ENCODE measurements around the gene BCR.

The BCR gene

DNA sequence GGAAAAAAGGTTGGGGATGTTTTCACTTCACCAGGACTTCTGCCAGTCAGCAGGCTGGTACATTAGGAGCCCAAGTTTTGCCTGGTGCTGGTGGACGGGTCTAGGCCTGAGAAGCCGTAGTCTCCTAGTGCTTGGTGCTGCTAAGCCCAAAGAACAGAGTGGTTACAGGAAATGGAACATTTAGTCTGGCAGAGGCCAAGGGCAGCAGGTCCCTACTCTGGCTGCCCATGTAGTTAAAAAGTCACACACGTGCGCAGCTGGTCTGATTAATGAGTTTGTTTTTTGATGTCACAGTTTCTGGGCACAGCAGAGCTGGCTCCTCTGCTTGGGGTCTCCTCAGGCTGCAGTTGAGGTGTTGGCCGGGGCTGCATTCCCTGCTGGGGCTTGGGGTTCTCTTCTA, 20.6 kb downstream of the BCR start:
- no peak for DNase-seq (ENCODE audit: low read depth)

DNA sequence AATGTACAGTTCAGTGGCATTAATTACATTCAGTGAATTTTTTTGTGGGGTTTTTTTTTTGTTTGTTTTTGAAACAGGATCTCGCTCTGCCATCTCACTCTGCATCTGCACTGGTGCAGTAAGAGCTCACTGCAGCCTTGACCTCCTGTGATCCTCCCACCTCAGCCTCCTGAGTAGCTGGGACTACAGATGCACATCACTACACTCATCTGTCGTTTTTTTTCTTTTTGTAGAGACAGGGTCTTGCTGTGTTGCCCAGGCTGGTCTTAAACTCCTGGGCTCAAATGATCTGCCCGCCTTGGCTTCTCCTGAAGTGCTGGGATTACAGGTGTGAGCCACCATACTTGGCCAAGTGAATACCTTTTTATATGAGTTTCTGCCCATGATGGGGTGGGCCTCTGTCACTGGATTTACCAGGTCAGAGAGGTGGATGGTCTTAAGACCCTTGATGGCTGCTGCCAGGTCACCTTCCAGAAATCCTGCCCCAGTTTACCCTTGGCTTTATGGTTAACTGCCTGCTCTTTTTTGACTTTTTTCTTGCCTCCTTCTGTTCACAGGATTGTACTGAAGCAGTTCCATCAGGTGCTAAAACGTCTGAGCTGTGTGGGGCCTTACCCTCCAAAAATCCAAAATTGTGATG, 22.6 kb downstream of the BCR start:
- DNase-seq (ENCODE audit: low read depth) = no peak

DNA sequence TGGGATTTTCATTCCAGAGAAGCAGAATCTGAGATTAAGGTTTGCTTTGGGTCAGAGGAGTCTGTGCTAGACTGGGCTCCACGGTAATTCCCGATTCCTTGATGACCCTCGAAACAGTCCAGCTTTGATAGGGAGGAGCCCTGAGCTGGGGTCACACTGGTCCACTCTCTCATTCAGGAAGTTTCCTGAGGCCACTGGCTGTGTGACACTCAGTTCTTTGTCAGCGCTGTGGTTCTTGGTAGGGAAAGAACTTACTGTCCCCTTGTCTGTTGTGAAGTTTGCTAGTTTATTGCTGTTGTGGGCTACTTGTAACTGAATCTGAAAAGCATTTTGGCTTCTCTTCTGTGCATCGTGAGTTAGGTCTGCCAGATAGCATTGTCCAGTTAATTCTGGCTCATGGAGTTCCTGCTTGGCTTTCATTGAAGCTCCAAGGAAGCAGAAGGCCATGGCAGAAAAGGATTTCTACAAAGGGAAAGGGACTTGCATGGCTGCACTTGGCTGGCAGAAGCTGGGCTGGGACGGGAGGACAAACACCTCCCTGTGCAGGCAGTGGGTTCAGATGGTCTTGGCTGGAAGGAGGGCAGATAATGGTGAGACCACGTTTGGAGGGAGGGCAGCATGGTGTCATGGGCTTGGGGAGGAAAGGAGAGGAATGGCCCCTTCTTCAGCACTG, 23.3 kb downstream of the BCR start:
- no peak for DNase-seq (ENCODE audit: low read depth)

DNA sequence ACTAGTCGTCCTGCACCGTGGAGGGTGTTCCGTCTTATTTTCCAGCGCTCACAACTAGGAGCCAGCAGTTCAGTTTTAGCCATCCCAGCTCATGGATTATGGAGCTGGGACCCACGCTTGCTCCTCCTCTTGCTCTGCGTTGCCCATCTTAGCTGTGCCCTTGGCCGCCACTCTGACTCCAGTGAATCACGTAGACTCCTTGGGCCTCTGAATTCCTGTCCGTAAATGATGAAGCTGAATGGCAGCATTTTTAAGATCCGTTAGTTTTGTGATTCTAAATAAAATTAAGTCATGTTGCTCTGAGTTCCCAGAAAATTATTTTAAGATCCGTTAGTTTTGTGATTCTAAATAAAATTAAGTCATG, 23.8 kb downstream of the BCR start:
- DNase-seq (ENCODE audit: low read depth) = no peak

DNA sequence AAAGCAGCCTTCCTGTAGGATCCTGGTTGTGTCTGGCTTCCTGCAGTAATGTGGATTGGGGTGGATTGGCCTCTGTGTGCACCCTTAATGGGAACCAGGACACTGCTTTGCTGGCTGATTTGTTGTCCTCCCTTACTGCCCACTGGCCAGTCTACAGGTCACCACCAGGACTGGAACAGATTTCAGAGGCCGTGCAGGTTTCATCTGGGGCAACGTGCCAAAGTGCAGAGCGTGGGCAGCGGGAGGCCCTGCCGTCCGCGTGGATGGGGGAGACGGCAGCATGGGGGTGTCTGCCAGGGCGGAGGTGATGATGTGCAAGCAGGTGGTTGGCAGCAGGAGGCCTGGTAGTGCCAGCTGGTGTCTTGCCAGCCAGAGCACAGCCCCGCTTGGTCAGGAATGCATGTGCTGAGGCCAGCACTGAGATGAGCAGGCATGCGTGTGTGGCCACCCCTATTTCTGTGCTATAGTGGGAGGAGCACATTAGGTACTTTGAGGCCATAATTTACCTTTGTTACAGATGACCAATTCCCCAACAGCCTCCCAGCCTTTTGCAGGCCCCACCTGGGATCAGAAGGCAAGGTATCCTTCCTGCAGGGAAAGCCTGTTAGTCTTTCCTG, 24.3 kb downstream of the BCR start:
- DNase-seq (ENCODE audit: low read depth) = no peak

DNA sequence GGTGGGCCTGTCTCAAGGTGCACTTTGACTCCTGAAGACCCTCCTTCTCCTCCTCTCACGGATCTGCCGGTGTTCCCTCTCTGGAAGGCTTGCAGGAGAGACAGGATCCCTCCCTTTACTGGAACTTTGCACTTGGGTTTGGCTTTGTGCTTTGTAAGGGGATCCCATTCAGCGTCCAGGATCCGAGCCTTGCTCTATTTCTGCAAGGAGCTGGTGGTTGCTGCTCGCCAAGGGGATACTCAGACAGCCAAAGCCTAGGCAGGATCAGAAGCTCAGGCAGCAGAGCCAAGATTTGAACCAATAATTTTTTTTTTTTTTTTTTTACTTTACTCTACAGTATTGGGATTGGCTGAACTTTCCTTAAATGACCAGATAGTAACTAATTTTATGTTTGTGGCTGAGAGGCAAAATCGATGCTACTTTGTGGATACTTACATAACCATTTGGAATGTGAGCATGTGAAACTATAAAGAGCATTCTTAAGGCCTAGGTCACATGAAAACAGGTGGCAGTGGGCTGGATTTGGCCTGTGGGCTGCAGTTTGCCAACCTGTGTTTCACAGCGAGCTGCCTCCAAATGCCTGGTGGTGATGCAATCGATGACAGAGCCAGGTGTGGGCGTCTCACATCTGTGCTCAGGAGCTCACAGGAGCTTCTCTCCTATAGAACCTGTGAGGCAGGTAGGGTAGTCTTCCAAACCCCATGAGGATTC, 25.2 kb downstream of the BCR start:
- no peak for DNase-seq (ENCODE audit: low read depth)

DNA sequence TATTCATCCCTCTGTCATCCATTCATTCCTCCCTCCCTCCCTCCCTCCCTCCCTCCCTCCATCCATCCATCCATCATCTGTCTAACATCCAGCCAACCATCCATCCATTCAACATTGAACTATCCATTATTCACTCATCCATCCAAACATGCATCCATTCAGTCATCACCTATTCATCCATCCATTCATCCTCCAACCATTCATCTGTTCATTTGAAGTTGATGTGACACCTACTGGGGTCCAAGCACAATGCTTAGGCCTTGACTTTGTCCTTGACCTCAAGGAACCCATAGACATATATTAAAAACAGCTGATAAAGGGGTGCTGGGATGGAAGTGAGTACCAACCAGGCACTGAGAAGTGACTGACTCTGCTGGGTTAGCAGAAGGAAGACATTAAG, 26.6 kb downstream of the BCR start:
- no peak for DNase-seq (ENCODE audit: low read depth)

DNA sequence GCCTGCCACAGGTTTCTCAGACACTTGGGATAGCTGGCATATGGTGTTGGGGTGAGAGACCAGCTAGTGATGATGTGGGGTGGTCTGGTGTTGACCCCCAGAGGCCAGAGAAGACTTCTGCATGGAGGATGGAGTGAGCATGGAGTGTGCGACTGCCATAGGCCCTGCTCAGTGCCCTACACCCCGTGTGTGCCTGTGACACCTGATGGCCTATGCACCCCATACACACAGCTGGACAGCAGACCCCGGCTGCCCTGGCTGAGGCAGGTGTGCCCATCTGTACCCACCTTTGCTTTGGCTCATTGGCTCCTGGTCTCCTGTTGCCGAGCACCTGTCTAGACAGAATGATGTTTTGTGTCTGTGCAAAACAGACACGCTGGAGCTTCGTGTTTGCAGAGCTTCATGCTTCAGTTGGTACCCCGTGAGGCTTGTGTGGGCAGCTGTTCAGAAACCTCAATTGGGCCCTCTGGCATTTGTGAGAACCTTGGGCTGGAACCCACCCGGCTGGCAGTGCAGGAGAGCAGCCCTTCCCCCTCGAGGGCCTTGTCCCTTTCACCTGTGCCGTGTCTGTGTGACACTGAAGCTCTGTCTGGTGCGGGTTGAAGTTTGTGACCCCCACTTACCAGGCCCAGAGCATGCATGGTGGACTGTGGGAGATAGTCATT, 27.6 kb downstream of the BCR start:
- no peak for DNase-seq (ENCODE audit: low read depth)

DNA sequence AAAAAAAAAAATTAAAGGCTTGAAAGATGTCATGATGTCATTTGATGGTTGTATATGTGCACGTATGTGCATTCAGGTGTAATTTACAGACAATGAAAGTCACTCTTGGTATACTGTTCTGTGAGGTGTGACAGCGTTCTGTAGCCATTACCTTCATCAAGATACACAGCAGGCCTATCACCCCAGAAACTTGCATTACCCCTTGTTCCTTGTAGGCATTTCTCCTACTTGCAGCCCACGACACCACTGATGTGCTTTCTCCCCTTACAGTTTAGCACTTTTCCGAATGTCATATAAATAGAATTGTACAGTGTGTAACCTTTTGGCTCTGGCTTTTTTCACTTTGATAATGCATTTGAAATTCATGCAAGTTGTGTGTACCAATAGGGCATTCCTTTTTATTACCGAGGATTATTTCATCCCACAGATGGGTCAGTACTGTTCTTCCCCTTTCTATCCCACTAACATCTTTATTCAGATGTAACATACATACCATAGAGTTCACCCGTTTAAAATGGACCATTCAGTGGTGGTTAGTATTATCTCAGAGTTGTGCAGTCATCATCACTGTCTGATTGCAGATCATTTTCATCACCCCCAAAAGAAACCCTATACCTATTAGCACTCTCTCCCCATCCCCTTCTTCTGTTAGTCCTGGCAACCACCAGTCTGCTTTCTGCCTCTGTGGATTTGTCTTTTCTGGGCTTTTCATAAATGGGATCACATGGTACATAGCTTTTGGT, 30.3 kb downstream of the BCR start:
- DNase-seq (ENCODE audit: low read depth) = no peak

DNA sequence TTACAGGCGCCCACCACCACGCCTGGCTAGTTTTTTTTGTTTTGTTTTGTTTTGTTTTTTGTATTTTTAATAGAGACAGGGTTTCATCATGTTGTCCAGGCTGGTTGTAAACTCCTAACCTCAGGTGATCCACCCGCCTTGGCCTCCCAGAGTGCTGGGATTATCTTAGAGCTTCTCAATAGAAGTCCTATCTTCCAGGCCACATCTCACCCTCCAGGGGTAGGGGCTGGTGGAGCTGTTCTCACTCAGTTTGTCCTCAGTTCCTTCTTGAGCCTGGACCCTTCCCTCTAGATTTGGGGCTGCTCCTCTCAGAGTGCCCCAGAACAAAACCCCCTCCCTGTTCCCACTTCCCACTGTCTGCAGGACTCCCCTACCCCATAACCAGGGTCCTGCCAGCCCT, 31.3 kb downstream of the BCR start:
- DNase-seq (ENCODE audit: low read depth) = no peak

DNA sequence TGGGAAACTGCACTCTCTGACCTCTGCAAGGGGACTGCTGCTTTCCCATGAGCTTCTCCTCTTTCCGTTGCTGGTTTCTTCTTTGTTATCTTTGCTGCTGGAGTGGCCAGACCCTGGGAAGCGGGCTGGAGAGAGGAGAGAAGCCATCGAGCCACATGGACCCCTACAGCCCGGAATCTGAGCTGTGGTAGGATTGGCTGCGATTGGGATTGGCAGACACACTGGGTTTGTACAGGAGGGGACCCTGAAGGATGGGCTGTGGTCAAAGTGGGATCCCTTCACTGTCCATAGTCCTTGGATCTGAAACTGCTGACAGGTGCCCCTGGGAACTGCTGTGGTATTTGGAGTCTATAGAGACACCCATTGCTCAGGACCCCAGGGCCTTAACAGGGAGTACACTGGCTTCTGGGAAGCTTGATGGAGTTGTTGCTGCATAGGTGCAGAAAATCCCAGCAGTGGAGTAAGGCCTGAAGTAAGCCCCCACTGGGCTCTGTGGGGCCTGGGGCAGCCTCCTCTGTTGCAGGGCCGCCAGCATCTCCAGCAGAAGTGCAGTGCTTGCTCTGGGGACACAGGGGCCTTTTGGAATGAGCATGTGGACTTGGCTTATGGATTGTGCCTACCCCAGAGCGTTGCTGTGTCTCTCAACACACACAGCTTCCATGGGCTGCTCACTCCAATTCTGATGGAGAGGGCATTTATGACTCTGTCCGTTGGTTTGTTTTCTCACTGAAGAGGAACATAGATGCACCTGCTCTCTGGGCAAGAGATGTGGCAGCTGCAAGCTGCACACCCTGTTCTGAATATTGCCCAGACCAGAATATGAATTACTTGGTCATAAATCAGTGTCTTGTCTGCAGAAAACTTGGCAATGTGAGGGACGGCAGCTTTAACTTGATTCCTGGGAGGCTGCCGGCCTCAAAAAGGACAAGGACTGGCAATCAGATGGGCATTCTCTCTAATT, 32.0 kb downstream of the BCR start:
- DNase-seq (ENCODE audit: low read depth) = no peak

DNA sequence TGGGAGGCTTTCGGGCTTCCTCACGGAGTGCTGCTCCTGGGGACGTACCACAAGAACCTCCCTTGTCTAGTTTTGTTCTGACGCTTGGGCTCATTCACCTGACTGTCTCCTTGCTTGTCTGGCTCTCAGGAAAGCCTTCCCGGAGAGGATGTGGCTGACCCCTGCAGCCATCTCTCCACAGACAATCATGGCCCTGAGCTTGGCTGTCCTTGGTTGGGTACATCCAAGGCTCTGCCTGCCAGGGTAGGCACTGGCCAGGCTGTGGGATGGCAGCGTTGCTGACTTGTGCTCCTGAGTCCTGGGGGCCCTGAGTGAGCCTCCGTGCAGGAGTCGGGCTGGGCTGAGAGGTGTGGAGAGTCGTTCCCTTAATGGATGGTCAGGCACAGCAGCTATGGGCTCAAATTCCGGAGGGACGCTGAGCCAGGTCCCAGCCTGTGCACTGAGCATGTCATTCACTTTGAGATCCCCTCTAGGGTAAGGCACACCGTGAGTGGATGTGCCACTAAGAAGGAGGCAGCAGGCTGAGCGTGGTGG, 32.8 kb downstream of the BCR start:
- DNase-seq (ENCODE audit: low read depth) = no peak

DNA sequence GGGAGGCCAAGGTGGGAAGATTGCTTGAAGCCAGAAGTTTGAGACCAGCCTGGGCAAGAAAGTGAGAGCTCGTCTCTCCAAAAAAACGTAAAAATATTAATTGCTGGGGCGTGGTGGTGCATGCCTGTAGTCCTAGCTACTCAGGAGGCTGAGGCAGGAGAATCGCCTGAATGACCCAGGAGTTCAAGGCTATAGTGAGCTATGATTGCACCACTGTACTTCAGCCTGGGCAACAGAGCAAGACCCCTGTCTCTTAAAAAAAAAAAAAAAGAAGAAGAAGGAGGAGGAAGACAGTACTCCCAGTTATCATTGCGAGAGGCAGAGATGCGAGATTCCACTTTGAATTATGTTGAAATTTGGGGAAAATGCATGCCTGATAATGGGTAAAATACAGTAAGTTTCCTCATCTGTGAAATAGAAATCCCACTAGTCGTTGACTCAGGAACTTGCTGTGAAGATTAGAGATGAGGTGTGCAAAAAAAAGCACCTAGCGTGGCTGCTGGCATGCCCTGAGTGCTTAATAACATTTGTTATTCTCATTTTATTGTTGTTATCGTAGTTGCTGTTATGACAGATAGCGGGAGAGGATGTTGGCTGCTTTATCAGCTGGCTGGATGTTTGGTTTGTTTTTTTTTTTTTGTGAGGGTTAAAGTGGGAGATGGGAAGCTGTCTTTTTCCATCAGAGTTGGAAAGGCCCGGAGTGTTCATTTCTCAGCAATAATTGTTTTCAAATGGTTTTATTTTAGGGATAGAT, 33.4 kb downstream of the BCR start:
- no peak for DNase-seq (ENCODE audit: low read depth)

DNA sequence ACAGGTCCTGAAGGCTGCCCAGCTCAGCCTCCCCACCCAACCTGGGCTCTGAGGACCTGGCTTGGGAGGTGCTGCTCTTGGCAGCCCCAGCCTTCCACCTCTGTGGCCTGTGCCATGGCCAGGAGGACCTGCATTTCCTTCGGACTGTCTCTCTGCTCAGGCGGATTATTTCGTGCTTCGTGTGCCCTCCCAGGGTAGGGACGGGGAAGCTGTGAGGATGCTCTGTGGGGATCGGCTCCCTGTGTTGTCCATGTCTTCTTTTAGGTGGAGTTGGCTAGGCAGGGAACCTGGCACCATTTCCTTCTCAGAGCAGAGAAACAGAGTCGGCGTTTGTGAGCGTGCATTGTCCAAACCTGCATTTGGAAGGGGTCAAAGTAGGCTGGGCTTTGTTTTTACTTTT, 34.1 kb downstream of the BCR start:
- DNase-seq (ENCODE audit: low read depth) = no peak

DNA sequence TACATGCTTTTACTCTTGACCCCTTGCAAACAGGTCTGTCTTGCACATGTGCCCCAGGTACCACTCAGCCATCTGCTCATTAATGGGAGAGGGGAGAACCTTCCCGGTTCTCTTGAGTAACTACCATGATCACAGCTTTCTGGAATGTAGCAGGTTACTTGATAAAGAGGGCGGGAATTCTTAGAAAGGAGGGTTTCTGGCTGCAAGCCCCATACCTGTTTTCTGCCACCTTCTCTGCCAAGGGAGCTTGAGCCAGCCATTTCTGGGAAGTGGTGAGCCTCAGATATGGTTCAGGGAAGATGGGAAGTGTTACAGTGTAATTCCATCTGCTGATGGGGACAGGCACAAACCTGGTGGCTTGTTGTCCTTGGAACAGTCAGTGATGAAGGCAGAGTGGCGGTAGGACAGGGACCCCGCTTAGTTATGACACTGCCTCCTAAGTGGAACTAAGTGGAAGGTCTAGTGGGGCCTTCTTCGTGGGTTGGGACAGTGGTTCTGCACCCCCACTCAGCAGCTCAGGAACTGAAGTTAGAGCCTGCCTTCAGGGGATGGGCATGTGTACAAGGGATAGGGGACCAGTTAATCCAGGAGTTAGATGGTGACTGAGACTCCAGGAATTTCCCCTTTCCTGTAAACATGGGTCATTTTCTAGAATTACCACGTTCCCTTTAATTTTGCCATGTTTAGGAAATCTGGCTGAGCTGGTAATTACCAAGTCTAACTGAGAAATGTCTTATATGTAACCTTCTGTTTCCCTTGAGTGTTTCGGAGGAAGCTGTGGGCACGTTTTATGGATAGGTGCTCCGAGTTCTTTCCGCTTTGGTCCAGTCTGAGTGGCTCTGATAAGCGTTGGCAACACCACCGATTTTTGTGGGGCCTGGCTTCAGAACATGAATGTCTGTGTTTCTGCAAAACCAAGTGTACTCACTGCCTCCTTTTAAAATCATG, 35.3 kb downstream of the BCR start:
- no peak for DNase-seq (ENCODE audit: low read depth)

DNA sequence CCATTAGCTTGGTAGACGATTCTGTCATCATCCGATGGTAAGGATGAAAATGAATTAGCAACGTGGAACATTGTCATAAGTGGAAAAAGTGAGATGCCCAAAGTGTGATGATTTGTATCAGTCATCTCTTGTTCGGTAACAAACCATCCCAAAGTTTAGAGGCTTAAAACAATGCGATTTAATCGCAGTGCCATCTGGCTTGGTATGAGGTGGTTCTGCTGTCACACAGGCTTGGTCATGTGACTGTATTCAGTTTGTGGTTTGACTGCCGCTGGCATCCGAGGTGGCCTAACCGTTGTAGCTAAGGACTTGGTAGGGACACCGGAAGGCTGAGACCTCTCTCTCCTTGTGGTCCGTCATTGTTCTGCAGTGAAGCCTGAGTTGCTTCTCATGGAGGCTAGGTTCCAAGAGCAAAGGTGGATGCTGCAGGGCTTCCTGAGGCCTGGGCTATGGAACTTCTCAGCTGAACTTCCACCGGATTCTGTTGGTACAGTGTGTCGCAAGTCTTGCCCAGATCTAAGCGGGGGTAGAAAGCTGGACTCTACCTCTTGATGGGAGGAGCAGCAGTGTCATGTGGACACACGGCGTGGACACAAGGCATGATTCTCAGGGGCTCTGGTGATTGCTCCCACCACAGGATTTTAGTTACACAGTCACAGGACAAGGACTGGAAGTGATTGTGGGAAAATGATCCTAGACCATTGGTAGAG, 36.3 kb downstream of the BCR start:
- DNase-seq (ENCODE audit: low read depth) = no peak

DNA sequence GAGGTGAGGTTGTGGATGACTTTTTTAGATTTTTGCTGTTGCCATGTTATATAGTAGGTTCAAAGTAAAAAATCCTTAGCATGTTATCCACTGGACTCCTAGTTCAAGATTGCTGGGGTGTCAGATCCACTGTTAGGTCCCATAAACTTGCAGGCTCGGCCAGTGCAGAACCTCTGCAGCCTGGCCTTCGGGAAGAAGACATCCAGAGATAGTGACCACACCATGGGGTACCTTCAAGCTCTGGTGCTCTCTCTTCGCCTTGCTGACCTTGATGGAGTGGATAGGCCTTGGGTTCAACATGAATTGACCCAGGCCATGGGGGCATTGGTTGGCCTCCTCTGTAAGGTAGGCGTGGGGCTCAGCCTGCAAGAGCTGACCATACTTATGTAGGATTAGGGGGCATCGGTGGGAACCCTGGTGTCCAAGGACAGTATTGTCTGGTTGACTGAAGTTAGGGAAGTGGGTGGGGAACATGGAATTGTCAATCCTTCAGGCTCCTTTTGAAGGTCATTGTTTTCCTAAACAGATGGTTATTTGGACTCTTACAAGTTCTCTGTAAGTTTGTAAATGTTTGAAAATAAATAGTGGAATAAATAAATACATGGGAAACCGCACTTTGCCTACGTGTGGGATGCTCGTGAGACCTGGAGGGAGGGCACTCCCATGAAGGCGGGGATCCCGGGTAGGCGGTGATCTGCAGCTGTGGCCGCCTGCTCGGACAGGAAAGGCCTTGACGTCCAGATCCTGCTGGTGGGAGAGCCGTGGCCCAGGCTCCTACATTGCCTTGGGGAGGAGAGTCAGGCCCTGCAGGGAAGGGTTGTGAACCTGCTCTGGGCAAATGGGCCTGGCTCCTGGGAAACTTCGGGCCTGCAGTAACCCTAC, 37.1 kb downstream of the BCR start:
- DNase-seq (ENCODE audit: low read depth) = no peak
